Heart left ventricle (tissue), 16 donors: ENCODE results near the gene MRRF. TPM values are rescaled to one million over a fixed set of nuclear protein-coding genes. Genes with fewer than 3 reads are reported as not detected.

Experiments
- ATAC-seq, 4 donors: fragments of 200-7000 bp; cut with Tn5 transposase; one replicate each; pipeline ENCODE4 v1.9.1; 2020 to 2022; ENCODE audit warnings: moderate library complexity in 4 of 4, mild to moderate bottlenecking in 3 of 4, moderate number of reproducible peaks in 1 of 4
- DNase-seq, 5 donors: peaks; one replicate each; pipeline ENCODE4 v3.0.0-alpha.2; 2020
- H3K27ac ChIP-seq, 12 donors: fragments of 200-600 bp; sonication (generic) in 4 of 12; one replicate each; pipeline versions ENCODE4 v1.5.0 to v1.8.0; 2016 to 2022; ENCODE audit warnings: mild to moderate bottlenecking in 2 of 12
- H3K27me3 ChIP-seq, 9 donors: fragments of 200-600 bp; sonication (generic) in 2 of 9; one replicate each; pipeline versions ENCODE4 v1.5.1 to v1.8.0; 2016 to 2022; ENCODE audit warnings: mild to moderate bottlenecking in 3 of 9
- H3K36me3 ChIP-seq, 9 donors: fragments of 200-600 bp; sonication (generic) in 2 of 9; one replicate each; pipeline versions ENCODE4 v1.5.0 to v1.8.0; 2018 to 2022; ENCODE audit warnings: mild to moderate bottlenecking in 2 of 9
- H3K4me1 ChIP-seq, 12 donors: fragments of 200-600 bp; sonication (generic) in 4 of 12; one replicate each; pipeline versions ENCODE4 v1.5.0 to v1.8.0; 2016 to 2022; ENCODE audit warnings: mild to moderate bottlenecking in 3 of 12
- H3K4me3 ChIP-seq, 12 donors: fragments of 200-600 bp; sonication (generic) in 4 of 12; one replicate each; pipeline versions ENCODE4 v1.5.0 to v1.8.0; 2017 to 2022; ENCODE audit warnings: mild to moderate bottlenecking in 9 of 12, moderate library complexity in 4 of 12
- H3K9me3 ChIP-seq, 12 donors: fragments of 200-600 bp; sonication (generic) in 4 of 12; one replicate each; pipeline versions ENCODE4 v1.5.0 to v1.8.0; 2016 to 2022; ENCODE audit warnings: mild to moderate bottlenecking in 1 of 12
- POLR2A ChIP-seq, 2 donors: fragments of 450-650 bp; IDR thresholded peaks; one replicate each; pipeline ENCODE4 v1.6.1; 2017; ENCODE audit warnings: antibody characterized with exemption in 2 of 2, mild to moderate bottlenecking in 2 of 2, moderate library complexity in 2 of 2
- WGBS, 4 donors: extraction: QIAGEN DNeasy Blood & Tissue Kit in 2 of 4; methylation state at CpG; one replicate each; pipeline versions ENCODE4 v1.1.5 to v1.1.7; 2013 to 2018; 5-methylcytosine and 5-hydroxymethylcytosine counted together
- intact Hi-C, 10 donors: fragments of 100-400 bp; cut with DNase I; formaldehyde crosslinking; loops; one replicate each; pipeline versions ENCODE4 v1.11.1 to v1.14.2; 2022
- polyA plus RNA-seq, 2 donors: library from polyadenylated mRNA; stranded (reverse); fragments of 200-250 nt; gene quantifications; one replicate each; pipeline ENCODE4 v1.2.3, GENCODE V29; 2013
- total RNA-seq, 9 donors: library from RNA; depleted of rRNA in 2 of 9; stranded (reverse); fragments of >200 nt in 2 of 9; fragmentation: NEBNext Ultra II Directional in 3 of 9; extraction: Animal tissue kit (Norgen Biotek cat#: 25700) in 3 of 9; gene quantifications; one replicate each; pipeline versions ENCODE4 v1.1.0 to v1.2.4, GENCODE V29; 2016 to 2023
- TF ChIP-seq, protein P1 (sequence below), 12 donors: fragments of 200-600 bp; sonication (generic) in 4 of 12; IDR thresholded peaks; one replicate each; pipeline versions ENCODE4 v1.5.0 to v1.8.0; 2018 to 2022; ENCODE audit warnings: antibody characterized with exemption in 12 of 12, mild to moderate bottlenecking in 5 of 12
- donor health status: ischemic (EF 13 %, LVEDD 7.1; RV severe dilation, severe dysfunction).
- donor health status: healthy with polysubstance abuse.
- donor health status: DM: no; HTN: yes; CAD: no.
- donor health status: DM: no; HTN: no; CAD: no.
- donor health status: ischemic (EF 25% LVEDD 6.9; RV normal size, moderate dysfunction).
- donor health status: ischemic (EF 25% LVEDD 5.7; RV mildly dilated, moderate dysfunction).
- donor health status: healthy.
- donor health status: DM: yes; HTN: yes; CAD: no.
- donor health status: ischemic (EF 35%, LVEDD 5.7; RV mildly dilated, moderate dysfunction).
- donor health status: nonischemic (EF 11% LVEDD 7.7; RV severe dilation, severe dysfunction).
- donor health status: DM: yes; HTN: yes; CAD: no.
- donor health status: PGD.
- donor health status: ischemic (EF 29% LVEDD 5.4; RV normal size, mild dysfunction).
- donor health status: nonischemic (EF 23%, LVEDD 6.1; RV moderate dilation, normal function).

MRRF gene
- total and polyA plus RNA-seq, 11 donors, result 27.0 to 48.1 (median 36.0) TPM

DNA sequence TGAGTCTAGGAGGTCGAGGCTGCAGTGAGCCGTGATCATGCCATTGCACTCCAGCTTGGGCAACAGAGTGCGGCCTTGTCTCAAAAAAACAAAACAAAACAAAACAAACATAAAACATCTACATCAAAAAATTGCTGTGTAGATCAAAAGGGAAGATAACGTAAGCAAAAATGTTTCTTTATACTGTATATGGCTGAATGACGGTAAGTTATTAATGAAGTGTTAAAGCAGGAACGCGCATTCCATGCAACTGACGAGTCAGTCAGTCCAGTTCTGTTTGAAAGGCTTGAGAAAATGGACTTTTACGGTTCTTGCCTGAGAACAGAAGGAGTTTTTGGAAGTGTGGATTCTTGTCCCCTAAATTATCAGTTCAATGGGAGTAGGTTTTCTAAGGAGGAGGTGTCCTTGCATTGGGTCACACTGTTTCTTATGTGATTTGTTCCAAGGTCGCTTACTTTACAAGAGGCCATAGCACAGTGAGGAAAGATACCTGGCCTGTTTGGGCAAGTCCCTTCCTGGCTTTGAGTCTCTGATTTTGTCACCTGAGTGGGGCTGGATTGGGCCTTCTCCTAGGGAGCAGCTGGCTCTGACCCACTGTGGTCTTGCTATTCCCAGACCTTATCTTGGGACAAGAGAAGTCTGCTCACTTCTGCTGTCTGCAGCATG is 99.6 kb downstream of the MRRF start:
- Histone ChIP-seq H3K27ac (peak overlapping the region in 3 of 12 donors; percentile 3 to 73 (median 43)), H3K36me3 (no peaks in the 10 kb centered on the region), H3K9me3 (peaks cover 0 to 3% (median 0%) of the 10 kb centered on the region in 12 donors), H3K27me3 (no peaks in the 10 kb centered on the region), H3K4me3 (no peak overlapping the region), H3K4me1 (peaks cover 0 to 4% (median 0%) of the 10 kb centered on the region in 12 donors)
- intact Hi-C loops, result loop anchor here in 1 of 10 donors (10.0 kb wide), 1 partner anchor 81 kb away; no protein-coding TSS in a partner anchor
- DNase-seq (no peak), ATAC-seq (no peak)
- 95 to 96% (median 95%) methylated on average over 10 of the region's 10 CpGs for WGBS, 4 donors
- TF ChIP-seq POLR2A (IDR thresholded peaks at IDR 0.05), result no peak
- TF ChIP-seq, protein P1, sequence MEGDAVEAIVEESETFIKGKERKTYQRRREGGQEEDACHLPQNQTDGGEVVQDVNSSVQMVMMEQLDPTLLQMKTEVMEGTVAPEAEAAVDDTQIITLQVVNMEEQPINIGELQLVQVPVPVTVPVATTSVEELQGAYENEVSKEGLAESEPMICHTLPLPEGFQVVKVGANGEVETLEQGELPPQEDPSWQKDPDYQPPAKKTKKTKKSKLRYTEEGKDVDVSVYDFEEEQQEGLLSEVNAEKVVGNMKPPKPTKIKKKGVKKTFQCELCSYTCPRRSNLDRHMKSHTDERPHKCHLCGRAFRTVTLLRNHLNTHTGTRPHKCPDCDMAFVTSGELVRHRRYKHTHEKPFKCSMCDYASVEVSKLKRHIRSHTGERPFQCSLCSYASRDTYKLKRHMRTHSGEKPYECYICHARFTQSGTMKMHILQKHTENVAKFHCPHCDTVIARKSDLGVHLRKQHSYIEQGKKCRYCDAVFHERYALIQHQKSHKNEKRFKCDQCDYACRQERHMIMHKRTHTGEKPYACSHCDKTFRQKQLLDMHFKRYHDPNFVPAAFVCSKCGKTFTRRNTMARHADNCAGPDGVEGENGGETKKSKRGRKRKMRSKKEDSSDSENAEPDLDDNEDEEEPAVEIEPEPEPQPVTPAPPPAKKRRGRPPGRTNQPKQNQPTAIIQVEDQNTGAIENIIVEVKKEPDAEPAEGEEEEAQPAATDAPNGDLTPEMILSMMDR (IDR thresholded peaks at IDR 0.05), result no peak

DNA sequence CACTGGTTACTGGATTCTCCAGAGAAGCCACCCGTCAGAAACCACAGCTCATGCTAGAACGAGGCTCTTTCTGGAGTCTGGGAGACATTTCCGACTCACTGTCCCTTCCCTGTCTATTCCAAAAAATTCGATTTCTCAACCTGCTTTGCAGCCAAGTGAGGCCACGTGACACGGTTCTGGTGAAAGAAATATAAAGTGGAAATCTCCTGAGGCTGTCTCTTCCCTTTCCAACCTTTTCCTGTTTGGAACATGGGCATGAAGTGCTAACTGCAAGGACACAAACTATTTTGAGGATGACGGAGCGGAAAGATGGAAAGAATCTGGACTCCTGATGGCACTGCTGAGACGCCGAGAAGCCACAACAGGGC is 100.1 kb downstream of the MRRF start:
- H3K36me3 ChIP-seq, result no peaks in the 10 kb centered on the region
- H3K4me3 ChIP-seq, result no peak overlapping the region
- intact Hi-C loops, result loop anchor here in 1 of 10 donors (10.0 kb wide), 1 partner anchor 80 kb away; no protein-coding TSS in a partner anchor
- H3K27me3 ChIP-seq, result no peaks in the 10 kb centered on the region
- ATAC-seq (peak; percentile 19 to 68 (median 48)), DNase-seq (no peak)
- peak overlapping the region in 5 of 12 donors; percentile 3 to 73 (median 43) for H3K27ac ChIP-seq
- 55 to 62% (median 58%) methylated on average over 10 of the region's 10 CpGs for WGBS, 4 donors
- peaks cover 0 to 3% (median 0%) of the 10 kb centered on the region in 12 donors for H3K9me3 ChIP-seq
- TF ChIP-seq POLR2A (IDR thresholded peaks at IDR 0.05), result no peak
- TF ChIP-seq, protein P1 (IDR thresholded peaks at IDR 0.05), result no peak
- H3K4me1 ChIP-seq, result peaks cover 0 to 4% (median 0%) of the 10 kb centered on the region in 12 donors

DNA sequence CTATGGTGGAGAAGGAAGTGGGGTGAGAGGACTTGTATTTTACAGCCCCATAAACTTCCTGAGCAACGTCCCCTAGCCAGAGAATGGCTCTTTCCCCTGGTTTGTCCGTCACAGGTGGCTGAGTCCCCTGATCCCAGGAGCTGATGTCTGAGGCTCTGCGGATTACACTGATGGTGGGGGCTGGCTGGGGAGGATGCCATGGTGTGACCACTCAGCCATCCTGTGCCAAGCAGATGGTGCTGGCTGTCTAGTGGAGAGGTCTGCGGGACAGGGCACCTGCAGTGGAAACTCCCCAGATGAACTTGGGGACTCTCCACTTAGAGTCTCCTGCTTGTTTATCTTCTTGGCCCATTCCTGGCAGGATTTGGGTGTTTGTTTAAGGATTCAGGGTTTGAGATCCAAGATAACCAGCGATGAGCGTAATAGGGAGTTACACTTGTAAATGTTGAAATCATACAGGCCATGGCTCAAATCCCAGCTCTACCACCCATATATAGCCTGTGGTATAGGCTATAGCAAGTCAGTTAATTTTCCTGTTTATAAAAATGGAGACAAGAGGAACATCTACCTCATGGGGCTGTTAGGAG is 101.5 kb downstream of the MRRF start:
- intact Hi-C loops, result loop anchor here in 1 of 10 donors (10.0 kb wide), 1 partner anchor 79 kb away; no protein-coding TSS in a partner anchor
- ATAC-seq (no peak), DNase-seq (no peak)
- H3K27me3 ChIP-seq, result peaks cover 0 to 5% (median 0%) of the 10 kb centered on the region in 9 donors
- TF ChIP-seq, protein P1 (IDR thresholded peaks at IDR 0.05), result no peak
- no peak for TF ChIP-seq POLR2A (IDR thresholded peaks at IDR 0.05)
- WGBS, 4 donors, result 78 to 86% (median 80%) methylated on average over 5 to 6 of the region's 6 CpGs
- peaks cover 0 to 3% (median 0%) of the 10 kb centered on the region in 12 donors for H3K9me3 ChIP-seq
- H3K4me3 ChIP-seq, result no peak overlapping the region
- no peaks in the 10 kb centered on the region for H3K36me3 ChIP-seq
- H3K27ac ChIP-seq, result peak overlapping the region in 1 of 12 donors; percentile 73
- H3K4me1 ChIP-seq, result peaks cover 0 to 15% (median 6%) of the 10 kb centered on the region in 12 donors

DNA sequence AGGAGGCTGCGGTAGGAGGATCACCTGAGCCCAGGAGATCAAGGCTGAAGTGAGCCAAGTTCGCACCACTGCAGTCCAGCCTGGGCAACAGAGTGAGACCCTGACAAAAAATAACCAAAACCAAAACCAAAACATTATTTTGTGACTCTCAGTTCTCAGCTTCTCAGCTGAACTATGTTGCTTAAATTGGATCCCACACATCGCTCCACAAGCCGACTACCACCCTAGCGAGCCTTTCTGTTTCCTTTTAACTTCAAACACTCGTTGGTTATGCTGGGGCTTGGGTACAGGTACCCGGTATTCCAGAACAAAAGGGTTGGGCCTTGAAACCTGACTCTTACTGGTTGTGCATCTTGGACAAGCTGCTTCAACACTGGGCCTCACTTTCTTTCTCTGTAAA is 102.4 kb downstream of the MRRF start:
- H3K27me3 ChIP-seq, result peaks cover 0 to 9% (median 0%) of the 10 kb centered on the region in 9 donors
- peaks cover 0 to 3% (median 0%) of the 10 kb centered on the region in 12 donors for H3K9me3 ChIP-seq
- peak overlapping the region in 1 of 12 donors; percentile 73 for H3K27ac ChIP-seq
- H3K36me3 ChIP-seq, result no peaks in the 10 kb centered on the region
- WGBS, 4 donors, result 87 to 93% (median 90%) methylated on average over 7 of the region's 7 CpGs
- no peak overlapping the region for H3K4me3 ChIP-seq
- DNase-seq, result no peak
- TF ChIP-seq, protein P1 (IDR thresholded peaks at IDR 0.05), result no peak
- no peak for TF ChIP-seq POLR2A (IDR thresholded peaks at IDR 0.05)
- intact Hi-C loops, result loop anchor here in 1 of 10 donors (10.0 kb wide), 1 partner anchor 78 kb away; no protein-coding TSS in a partner anchor
- ATAC-seq, result no peak
- H3K4me1 ChIP-seq, result peaks cover 0 to 23% (median 6%) of the 10 kb centered on the region in 12 donors
